Measurements from ENCODE around the gene HSD3B1.

DNA sequence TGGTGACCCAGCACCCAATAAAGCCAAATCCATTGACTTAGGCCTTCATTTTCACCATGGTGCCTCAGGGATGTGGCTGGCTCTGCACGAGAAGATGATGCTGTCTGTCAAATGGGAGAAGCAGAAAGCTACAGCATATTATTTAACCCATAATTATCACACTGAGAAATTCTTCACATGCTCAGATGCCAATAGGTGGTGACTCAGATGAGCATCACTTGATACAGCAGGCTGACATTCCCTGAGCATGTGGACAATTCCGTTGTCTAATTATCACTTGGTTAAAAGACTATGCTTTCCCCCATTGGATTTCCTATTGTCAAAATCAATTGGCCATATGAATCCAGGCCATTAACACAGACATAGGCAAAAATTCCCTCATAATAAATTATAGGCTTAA, 44.0 kb upstream of the HSD3B1 start:
- no peak for TF ChIP-seq POLR2A (IDR thresholded peaks at IDR 0.05)
- no peak for TF ChIP-seq EP300 (IDR thresholded peaks at IDR 0.05)
- TF ChIP-seq, protein P1, sequence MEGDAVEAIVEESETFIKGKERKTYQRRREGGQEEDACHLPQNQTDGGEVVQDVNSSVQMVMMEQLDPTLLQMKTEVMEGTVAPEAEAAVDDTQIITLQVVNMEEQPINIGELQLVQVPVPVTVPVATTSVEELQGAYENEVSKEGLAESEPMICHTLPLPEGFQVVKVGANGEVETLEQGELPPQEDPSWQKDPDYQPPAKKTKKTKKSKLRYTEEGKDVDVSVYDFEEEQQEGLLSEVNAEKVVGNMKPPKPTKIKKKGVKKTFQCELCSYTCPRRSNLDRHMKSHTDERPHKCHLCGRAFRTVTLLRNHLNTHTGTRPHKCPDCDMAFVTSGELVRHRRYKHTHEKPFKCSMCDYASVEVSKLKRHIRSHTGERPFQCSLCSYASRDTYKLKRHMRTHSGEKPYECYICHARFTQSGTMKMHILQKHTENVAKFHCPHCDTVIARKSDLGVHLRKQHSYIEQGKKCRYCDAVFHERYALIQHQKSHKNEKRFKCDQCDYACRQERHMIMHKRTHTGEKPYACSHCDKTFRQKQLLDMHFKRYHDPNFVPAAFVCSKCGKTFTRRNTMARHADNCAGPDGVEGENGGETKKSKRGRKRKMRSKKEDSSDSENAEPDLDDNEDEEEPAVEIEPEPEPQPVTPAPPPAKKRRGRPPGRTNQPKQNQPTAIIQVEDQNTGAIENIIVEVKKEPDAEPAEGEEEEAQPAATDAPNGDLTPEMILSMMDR (IDR thresholded peaks at IDR 0.05), result no peak

Measured in upper lobe of left lung (tissue), 4 donors.